Kidney epithelial cell (primary cell): ENCODE results near the gene PACRG. TPM values are rescaled to one million over a fixed set of nuclear protein-coding genes. Genes with fewer than 3 reads are reported as not detected.

Experiments used
- DNase-seq: peaks from one replicate; pipeline ENCODE4 v3.0.0-alpha.2; 2010; ENCODE audit warnings: low read depth
- H3K27me3 ChIP-seq: 2 replicates; pipeline ENCODE4 v1.6.0; 2011; ENCODE audit warnings: low read length; ENCODE audit not compliant: control insufficient read depth, insufficient read depth
- H3K36me3 ChIP-seq: 2 replicates; pipeline ENCODE4 v1.5.1; 2011; ENCODE audit warnings: low read length; ENCODE audit not compliant: control insufficient read depth, insufficient read depth
- H3K4me3 ChIP-seq: 2 replicates; pipeline ENCODE4 v1.5.1; 2011; ENCODE audit warnings: low read depth, mild to moderate bottlenecking, control low read depth, low read length
- total RNA-seq: library from RNA; depleted of rRNA; stranded (reverse); fragments of >200 nt; gene quantifications from 2 replicates; pipeline ENCODE4 v1.2.3, GENCODE V29; 2015
- TF ChIP-seq, protein P1 (sequence below): IDR thresholded peaks from 2 replicates; pipeline ENCODE4 v1.5.1; 2011; ENCODE audit warnings: mild to moderate bottlenecking, moderate library complexity, low read length, control low read depth, inconsistent platforms; ENCODE audit not compliant: insufficient read depth, poor library complexity, severe bottlenecking

Gene PACRG
- total RNA-seq, 1 donor from 2014 or later = 0.29 TPM

DNA sequence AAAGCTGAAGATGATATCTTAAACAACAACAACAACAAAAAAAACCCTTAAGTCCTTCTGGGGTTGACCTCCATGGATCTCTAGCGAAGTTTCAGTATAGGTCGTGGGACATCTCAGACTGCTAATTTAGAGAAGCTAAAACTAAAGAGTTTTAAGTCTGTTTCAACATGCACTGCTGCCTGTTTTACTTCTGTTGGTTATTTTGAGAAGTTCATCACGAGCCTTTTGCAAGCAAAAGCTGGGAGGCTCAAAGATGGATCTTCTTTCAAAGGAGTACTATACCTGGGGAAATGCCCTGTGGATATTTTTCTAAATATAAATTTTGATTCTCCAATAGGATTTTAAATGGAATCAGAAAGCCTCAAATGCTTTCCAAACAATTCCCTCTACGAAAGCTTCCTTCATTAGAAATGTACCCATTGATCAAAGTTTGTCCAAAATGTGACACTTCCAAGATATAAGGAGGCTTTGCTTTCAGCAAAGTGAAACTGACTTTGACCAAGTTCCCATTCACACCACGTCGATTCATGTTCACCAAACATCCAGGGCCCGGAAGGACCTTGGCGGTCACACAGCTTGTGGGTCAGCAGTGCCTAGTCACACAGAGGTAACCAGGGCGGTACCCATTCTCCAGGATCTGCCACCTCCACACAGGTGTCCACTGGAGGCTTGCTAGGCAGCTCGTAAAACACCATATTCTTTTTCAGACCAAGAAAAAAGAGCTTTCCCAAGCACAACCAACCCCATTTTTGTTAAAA is 592.0 kb downstream of the PACRG start:
- no peak for DNase-seq
- Histone ChIP-seq H3K36me3 (no peaks in the 10 kb centered on the region), H3K4me3 (no peak overlapping the region), H3K27me3 (no peaks in the 10 kb centered on the region)
- TF ChIP-seq, protein P1, sequence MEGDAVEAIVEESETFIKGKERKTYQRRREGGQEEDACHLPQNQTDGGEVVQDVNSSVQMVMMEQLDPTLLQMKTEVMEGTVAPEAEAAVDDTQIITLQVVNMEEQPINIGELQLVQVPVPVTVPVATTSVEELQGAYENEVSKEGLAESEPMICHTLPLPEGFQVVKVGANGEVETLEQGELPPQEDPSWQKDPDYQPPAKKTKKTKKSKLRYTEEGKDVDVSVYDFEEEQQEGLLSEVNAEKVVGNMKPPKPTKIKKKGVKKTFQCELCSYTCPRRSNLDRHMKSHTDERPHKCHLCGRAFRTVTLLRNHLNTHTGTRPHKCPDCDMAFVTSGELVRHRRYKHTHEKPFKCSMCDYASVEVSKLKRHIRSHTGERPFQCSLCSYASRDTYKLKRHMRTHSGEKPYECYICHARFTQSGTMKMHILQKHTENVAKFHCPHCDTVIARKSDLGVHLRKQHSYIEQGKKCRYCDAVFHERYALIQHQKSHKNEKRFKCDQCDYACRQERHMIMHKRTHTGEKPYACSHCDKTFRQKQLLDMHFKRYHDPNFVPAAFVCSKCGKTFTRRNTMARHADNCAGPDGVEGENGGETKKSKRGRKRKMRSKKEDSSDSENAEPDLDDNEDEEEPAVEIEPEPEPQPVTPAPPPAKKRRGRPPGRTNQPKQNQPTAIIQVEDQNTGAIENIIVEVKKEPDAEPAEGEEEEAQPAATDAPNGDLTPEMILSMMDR = no peak

DNA sequence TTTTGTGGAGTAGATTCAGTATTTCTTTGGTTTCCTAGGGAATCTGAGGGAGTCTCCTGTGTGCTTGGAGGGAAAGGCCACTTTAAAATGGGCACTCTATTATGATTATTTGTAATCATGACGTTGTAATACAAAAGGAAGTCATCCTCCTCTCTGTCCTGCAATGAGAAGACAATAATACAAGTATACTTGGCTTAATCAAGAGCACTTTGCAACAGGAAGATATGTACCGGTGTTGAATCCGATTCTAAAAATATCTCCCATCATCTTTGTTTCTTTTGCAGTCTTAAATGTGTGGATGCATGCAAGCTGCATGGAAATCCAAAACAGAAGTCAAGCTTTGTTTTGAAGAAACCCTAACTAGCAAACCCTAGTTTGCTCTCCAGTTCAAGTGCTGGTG is 592.6 kb downstream of the PACRG start:
- no peaks in the 10 kb centered on the region for H3K36me3 ChIP-seq
- no peak for DNase-seq
- TF ChIP-seq, protein P1 = no peak
- no peak overlapping the region for H3K4me3 ChIP-seq
- H3K27me3 ChIP-seq = no peaks in the 10 kb centered on the region

DNA sequence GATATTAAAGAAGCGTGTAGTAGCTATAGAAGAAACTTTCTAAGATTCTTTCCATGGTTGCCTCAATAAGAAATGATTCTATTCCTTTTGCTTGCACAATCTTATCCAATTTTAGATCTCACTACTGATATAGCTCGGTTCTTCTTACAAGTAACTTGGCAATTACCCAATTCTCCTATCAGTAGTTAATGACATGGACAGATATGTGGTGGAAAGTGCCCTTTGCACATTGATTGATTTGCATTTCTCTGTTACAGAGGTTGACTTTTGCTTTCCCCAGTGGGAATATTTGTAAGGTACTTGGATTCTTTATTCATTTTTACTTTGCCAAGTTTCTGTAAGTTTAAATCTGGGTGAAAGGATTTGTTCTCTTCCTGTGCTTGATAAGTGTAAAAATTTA is 593.0 kb downstream of the PACRG start:
- DNase-seq = no peak
- Histone ChIP-seq H3K36me3 (no peaks in the 10 kb centered on the region), H3K4me3 (no peak overlapping the region), H3K27me3 (no peaks in the 10 kb centered on the region)
- TF ChIP-seq, protein P1 = no peak

DNA sequence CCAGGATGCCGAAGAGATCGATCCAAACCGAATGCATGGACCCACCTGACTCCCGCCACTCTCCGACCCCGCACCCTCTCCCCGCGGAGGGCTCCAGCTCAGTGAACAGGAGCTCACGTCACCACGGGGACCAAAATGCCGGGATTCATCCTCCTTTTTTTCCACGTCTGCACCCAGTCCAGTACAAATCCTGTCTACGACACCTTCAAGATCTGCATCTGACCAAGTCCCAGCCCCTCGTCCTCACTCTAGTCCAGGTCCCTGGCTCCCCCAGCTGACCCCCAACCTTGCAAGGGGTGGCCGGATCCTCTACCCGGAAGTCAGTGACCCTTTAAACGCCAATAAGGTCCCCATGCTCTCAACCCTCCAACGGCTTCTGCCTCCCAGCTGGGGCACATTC is 593.9 kb downstream of the PACRG start:
- TF ChIP-seq, protein P1 = no peak
- Histone ChIP-seq H3K36me3 (no peaks in the 10 kb centered on the region), H3K4me3 (no peak overlapping the region), H3K27me3 (no peaks in the 10 kb centered on the region)
- no peak for DNase-seq

DNA sequence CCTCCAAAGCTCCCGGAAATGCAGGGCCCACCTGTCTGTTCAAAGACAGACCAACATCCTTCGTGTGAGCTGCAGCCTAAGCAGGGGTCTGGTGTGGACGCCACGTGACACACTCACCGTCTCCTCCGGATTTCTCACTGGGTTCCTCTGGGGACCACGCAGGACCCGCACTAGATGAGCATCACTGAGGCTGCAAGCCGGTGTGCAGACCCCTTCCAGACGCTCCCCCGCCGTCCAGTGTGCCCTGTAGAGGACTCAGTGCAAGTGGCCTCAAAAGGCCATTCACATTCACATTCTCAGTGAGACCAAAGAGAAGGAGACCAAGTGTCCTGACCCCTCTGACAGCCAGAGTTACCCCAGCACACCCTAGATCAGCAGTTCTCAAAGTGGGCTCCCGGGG is 595.5 kb downstream of the PACRG start:
- H3K27me3 ChIP-seq = no peaks in the 10 kb centered on the region
- DNase-seq = no peak
- H3K4me3 ChIP-seq = no peak overlapping the region
- H3K36me3 ChIP-seq = no peaks in the 10 kb centered on the region
- TF ChIP-seq, protein P1 = no peak

DNA sequence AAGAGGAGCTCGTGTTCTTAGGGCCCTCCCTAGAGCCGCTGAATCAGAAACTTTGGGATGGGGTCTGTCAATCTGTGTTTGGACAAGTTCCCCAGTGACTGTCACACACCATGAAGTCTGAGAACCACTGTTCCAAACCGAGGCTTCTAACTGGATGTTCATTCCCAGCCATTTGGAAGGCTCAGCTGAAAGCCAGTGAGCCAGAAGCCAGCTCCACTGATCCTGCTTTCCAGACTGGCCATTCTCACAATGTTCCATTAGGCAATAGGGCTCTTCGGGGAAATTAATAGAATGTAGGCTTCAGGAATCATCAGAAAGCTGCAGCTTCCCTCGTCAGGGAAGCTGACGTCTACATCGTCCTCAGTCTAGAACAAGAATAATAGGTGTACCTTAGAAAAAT is 595.9 kb downstream of the PACRG start:
- no peak overlapping the region for H3K4me3 ChIP-seq
- H3K36me3 ChIP-seq = no peaks in the 10 kb centered on the region
- no peaks in the 10 kb centered on the region for H3K27me3 ChIP-seq
- DNase-seq = no peak
- TF ChIP-seq, protein P1 = no peak
